GM12878 (cell line): ENCODE measurements around the gene YAF2.

Experiments used
- CEBPB ChIP-seq, 2 experiments: fragments of 150-350 bp in 1 of 2; IDR thresholded peaks; 2 replicates each; pipeline ENCODE4 v1.6.1; 2012 to 2014; ENCODE audit warnings: low read depth in 2 of 2, low read length in 2 of 2, borderline replicate concordance in 1 of 2, inconsistent platforms in 1 of 2
- CTCF ChIP-seq, 3 experiments: IDR thresholded peaks in 2 of 3; conservative IDR thresholded peaks in 1 of 3; 2 replicates each; pipeline ENCODE4 v1.5.1; 2011; ENCODE audit warnings: low read depth in 3 of 3, low read length in 3 of 3, mild to moderate bottlenecking in 3 of 3, control low read depth in 2 of 3, moderate library complexity in 2 of 3, inconsistent platforms in 1 of 3, mixed read lengths in 1 of 3; ENCODE audit not compliant: control insufficient read depth in 2 of 3, insufficient read depth in 1 of 3; ENCODE audit errors: extremely low read depth in 1 of 3
- NR2C1 ChIP-seq: fragments of 450-650 bp; IDR thresholded peaks from 2 replicates; pipeline ENCODE4 v1.6.1; 2017; ENCODE audit warnings: antibody characterized with exemption, mild to moderate bottlenecking, moderate library complexity
- POLR2AphosphoS2 ChIP-seq: IDR thresholded peaks from 2 replicates; pipeline ENCODE4 v1.6.1; 2011; ENCODE audit warnings: low read depth, mild to moderate bottlenecking, low read length, improper control_type of control experiment, moderate library complexity
- RAD51 ChIP-seq: fragments of 450-650 bp; IDR thresholded peaks from 2 replicates; pipeline ENCODE4 v1.6.1; 2016; ENCODE audit warnings: moderate library complexity, mild to moderate bottlenecking, inconsistent platforms
- REST ChIP-seq: IDR thresholded peaks from 2 replicates; pipeline ENCODE4 v1.6.1; 2012; ENCODE audit warnings: mild to moderate bottlenecking, low read depth, low read length
- TAF1 ChIP-seq: IDR thresholded peaks from 2 replicates; pipeline ENCODE4 v1.6.1; 2011; ENCODE audit warnings: mild to moderate bottlenecking, low read depth, low read length, borderline replicate concordance
- USF2 ChIP-seq: IDR thresholded peaks from 2 replicates; pipeline ENCODE4 v1.6.1; 2011; ENCODE audit warnings: low read depth, low read length, improper control_type of control experiment, borderline replicate concordance
- ZNF622 ChIP-seq: fragments of 450-650 bp; IDR thresholded peaks from 2 replicates; pipeline ENCODE4 v1.6.1; 2017; ENCODE audit warnings: mild to moderate bottlenecking, inconsistent platforms

GRCh38 chr12:42143452-42144157 is 94.4 kb downstream of the YAF2 start:
- no peak for TF ChIP-seq ZNF622
- no peak for TF ChIP-seq CTCF (IDR thresholded peaks at IDR 0.05 in 2 of 3, conservative IDR thresholded peaks at IDR 0.05 in 1 of 3; ENCODE audit: control insufficient read depth in 2 of 3, extremely low read depth in 1 of 3, insufficient read depth in 1 of 3, low read depth in 3 of 3, low read length in 3 of 3)
- no peak for TF ChIP-seq NR2C1
- no peak for TF ChIP-seq USF2
- no peak for TF ChIP-seq REST
- no peak for TF ChIP-seq POLR2AphosphoS2
- TF ChIP-seq RAD51: no peak
- no peak for TF ChIP-seq TAF1
- TF ChIP-seq CEBPB (IDR thresholded peaks at IDR 0.05; ENCODE audit: borderline replicate concordance in 1 of 2, low read depth in 2 of 2, low read length in 2 of 2): no peak
